WTC11 (cell line): Measurements from ENCODE around the gene SELENOW. TPM values are rescaled to one million over a fixed set of nuclear protein-coding genes. Genes with fewer than 3 reads are reported as not detected.

Experiments used
- ATAC-seq: fragments of 200-7000 bp; cut with Tn5 transposase; 2 replicates; pipeline ENCODE4 v1.10.0; 2021; ENCODE audit warnings: mild to moderate bottlenecking, moderate library complexity
- CTCF ChIA-PET: fragments of 300-600 bp; sonication (Branson Sonifier 250); formaldehyde crosslinking; loops from one replicate; lab custom pipeline; 2021; ENCODE audit warnings: antibody characterized with exemption; lab: Charles Lee
- POLR2A ChIA-PET: fragments of 350-600 bp; sonication (Branson Sonifier 250); formaldehyde crosslinking; loops from one replicate; lab custom pipeline; 2021; ENCODE audit warnings: antibody characterized with exemption; lab: Charles Lee
- DNase-seq: peaks from one replicate; pipeline ENCODE4 v3.0.0; 2021; ENCODE audit warnings: low spot score
- H3K27ac Mint-ChIP-seq: 2 replicates; pipeline ENCODE4 v1.8.0; 2021; ENCODE audit warnings: mixed read lengths
- H3K27me3 Mint-ChIP-seq: 2 replicates; pipeline ENCODE4 v1.8.0; 2021; ENCODE audit warnings: low read depth, mild to moderate bottlenecking, moderate library complexity, mixed read lengths
- H3K36me3 Mint-ChIP-seq: 2 replicates; pipeline ENCODE4 v1.8.0; 2021; ENCODE audit warnings: mixed read lengths
- H3K4me1 Mint-ChIP-seq: 2 replicates; pipeline ENCODE4 v1.8.0; 2022; ENCODE audit warnings: mixed read lengths
- H3K4me3 Mint-ChIP-seq: 2 replicates; pipeline ENCODE4 v1.8.0; 2021; ENCODE audit warnings: mild to moderate bottlenecking, moderate library complexity, mixed read lengths
- H3K9me3 Mint-ChIP-seq: 2 replicates; pipeline ENCODE4 v1.8.0; 2021; ENCODE audit warnings: mixed read lengths
- AFF4 ChIP-seq: sonication (generic); formaldehyde crosslinking; IDR thresholded peaks from 2 replicates; pipeline ENCODE4 v1.8.1; 2023; ENCODE audit warnings: mild to moderate bottlenecking, missing genetic modification reagents, borderline replicate concordance
- CREB1 ChIP-seq: sonication (generic); formaldehyde crosslinking; IDR thresholded peaks from 2 replicates; pipeline ENCODE4 v1.8.0; 2023; ENCODE audit warnings: mild to moderate bottlenecking, missing genetic modification reagents
- E2F5 ChIP-seq: sonication (generic); formaldehyde crosslinking; IDR thresholded peaks from 2 replicates; pipeline ENCODE4 v1.8.1; 2022; ENCODE audit warnings: mild to moderate bottlenecking, moderate library complexity, missing genetic modification reagents
- ESRRA ChIP-seq: sonication (generic); formaldehyde crosslinking; IDR thresholded peaks from 2 replicates; pipeline ENCODE4 v1.8.1; 2022; ENCODE audit warnings: mild to moderate bottlenecking, missing genetic modification reagents, borderline replicate concordance
- ETV6 ChIP-seq: sonication (generic); formaldehyde crosslinking; IDR thresholded peaks from 2 replicates; pipeline ENCODE4 v1.8.1; 2022; ENCODE audit warnings: mild to moderate bottlenecking, missing genetic modification reagents
- GTF2I ChIP-seq: fragments of 250-450 bp; sonication (Bioruptor Pico); conservative IDR thresholded peaks from 2 replicates; pipeline ENCODE4 v1.4.0; 2021; ENCODE audit warnings: mild to moderate bottlenecking
- JAZF1 ChIP-seq: fragments of 250-450 bp; sonication (Bioruptor Pico); IDR thresholded peaks from 2 replicates; pipeline ENCODE4 v1.9.0; 2021; ENCODE audit warnings: moderate library complexity, mild to moderate bottlenecking, inconsistent platforms
- MAX ChIP-seq: sonication (generic); formaldehyde crosslinking; IDR thresholded peaks from 2 replicates; pipeline ENCODE4 v1.8.0; 2022; ENCODE audit warnings: mild to moderate bottlenecking, missing genetic modification reagents
- NFYB ChIP-seq: sonication (generic); formaldehyde crosslinking; conservative IDR thresholded peaks from 2 replicates; pipeline ENCODE4 v1.8.0; 2022; ENCODE audit warnings: low read depth, missing genetic modification reagents
- SP1 ChIP-seq: sonication (generic); formaldehyde crosslinking; conservative IDR thresholded peaks from 2 replicates; pipeline ENCODE4 v1.8.1; 2022; ENCODE audit warnings: missing genetic modification reagents
- USF2 ChIP-seq: sonication (generic); formaldehyde crosslinking; IDR thresholded peaks from 2 replicates; pipeline ENCODE4 v1.8.1; 2023; ENCODE audit warnings: mild to moderate bottlenecking, missing genetic modification reagents, moderate library complexity
- ZBTB43 ChIP-seq: sonication (generic); formaldehyde crosslinking; IDR thresholded peaks from 2 replicates; pipeline ENCODE4 v1.8.1; 2023; ENCODE audit warnings: mild to moderate bottlenecking, missing genetic modification reagents
- ZNF121 ChIP-seq: sonication (generic); formaldehyde crosslinking; IDR thresholded peaks from 2 replicates; pipeline ENCODE4 v1.8.0; 2023; ENCODE audit warnings: missing genetic modification reagents
- ZNF232 ChIP-seq: sonication (generic); formaldehyde crosslinking; IDR thresholded peaks from 2 replicates; pipeline ENCODE4 v1.8.0; 2022; ENCODE audit warnings: mild to moderate bottlenecking, missing genetic modification reagents
- ZNF671 ChIP-seq: fragments of 250-450 bp; sonication (Bioruptor Pico); IDR thresholded peaks from 2 replicates; pipeline ENCODE4 v1.8.0; 2021; ENCODE audit warnings: mild to moderate bottlenecking
- total RNA-seq: library from RNA; stranded (reverse); gene quantifications from 3 replicates; pipeline ENCODE4 v1.2.3, GENCODE V29; 2021

The SELENOW gene
- total RNA-seq, 1 experiment from 2014 or later = 391 TPM

GRCh38 chr19:47729799-47730520 lies 48.5 kb upstream of the SELENOW start:
- peak; percentile 89 for TF ChIP-seq SP1 (CRISPR knock-in tag)
- TF ChIP-seq ZNF121 = peak; percentile 87
- TF ChIP-seq ZBTB43 (CRISPR knock-in tag) = no peak
- peak; percentile 95 for TF ChIP-seq GTF2I (CRISPR knock-in tag)
- 0 out of 2 replicates have a peak, but pooled peaks have one; percentile 47 for TF ChIP-seq ZNF232
- no peak for TF ChIP-seq ZNF671
- TF ChIP-seq MAX (CRISPR knock-in tag) = no peak
- no peak for TF ChIP-seq USF2 (CRISPR knock-in tag)
- peak; percentile 82 for TF ChIP-seq NFYB (CRISPR knock-in tag)
- no peak for TF ChIP-seq CREB1 (CRISPR knock-in tag)
- DNase-seq (peak; percentile 95), ATAC-seq (peak; percentile 94)
- peaks cover 7% of the 10 kb centered on the region for H3K9me3 Mint-ChIP-seq
- H3K4me3 Mint-ChIP-seq = peak overlapping the region; percentile 91
- H3K27ac Mint-ChIP-seq = peak overlapping the region; percentile 74; the same call in 1 of the 2 replicates
- ChIA-PET POLR2A (no interaction called here), CTCF (interaction anchor here (0.6 to 3.4 kb wide), 5 partner anchors 12 to 36 kb away, joined by 3 to 29 read pairs (median 5); partner anchors contain the start of gene EHD2)
- H3K27me3 Mint-ChIP-seq = no peaks in the 10 kb centered on the region; the same call in 1 of the 2 replicates
- no peaks in the 10 kb centered on the region for H3K36me3 Mint-ChIP-seq
- peaks cover 13% of the 10 kb centered on the region for H3K4me1 Mint-ChIP-seq

GRCh38 chr19:47730521-47730889 lies 48.0 kb upstream of the SELENOW start:
- Mint-ChIP-seq H3K4me3 (peak overlapping the region; percentile 91), H3K9me3 (peaks cover 7% of the 10 kb centered on the region), H3K27me3 (no peaks in the 10 kb centered on the region; the same call in 1 of the 2 replicates), H3K36me3 (no peaks in the 10 kb centered on the region), H3K27ac (peak overlapping the region; percentile 57; the same call in 1 of the 2 replicates), H3K4me1 (peaks cover 13% of the 10 kb centered on the region)
- ATAC-seq (no peak), DNase-seq (no peak)
- TF ChIP-seq ETV6 (CRISPR knock-in tag) = no peak
- TF ChIP-seq MAX (CRISPR knock-in tag) = no peak
- no peak for TF ChIP-seq AFF4 (CRISPR knock-in tag)
- TF ChIP-seq JAZF1 (CRISPR knock-in tag) = no peak
- no peak for TF ChIP-seq ESRRA (CRISPR knock-in tag)
- TF ChIP-seq E2F5 (CRISPR knock-in tag) = no peak
- CTCF ChIA-PET = interaction anchor here (0.6 to 3.4 kb wide), 6 partner anchors 12 to 35 kb away, joined by 3 to 29 read pairs (median 8); partner anchors contain the start of gene EHD2
- POLR2A ChIA-PET = no interaction called here
